ENCODE results near the gene INF2. TPM values are rescaled to one million over a fixed set of nuclear protein-coding genes. Genes with fewer than 3 reads are reported as not detected.

INF2 gene
- total RNA-seq, 1 donor from 2014 or later: 61.7 TPM

GRCh38 chr14:104766863-104767633 is 77.6 kb downstream of the INF2 start:
- no peaks in the 10 kb centered on the region for H3K27me3 Mint-ChIP-seq (ENCODE audit: low read depth)
- H3K36me3 Mint-ChIP-seq (ENCODE audit: low read depth): peaks cover 25% of the 10 kb centered on the region
- no peak for DNase-seq (ENCODE audit: low read depth, low spot score)
- H3K9me3 Mint-ChIP-seq: no peaks in the 10 kb centered on the region
- TF ChIP-seq CTCF (conservative IDR thresholded peaks at IDR 0.05): no peak
- peak overlapping the region; percentile 22 for H3K4me3 Mint-ChIP-seq
- peak overlapping the region; percentile 73 for H3K27ac Mint-ChIP-seq (ENCODE audit: unreplicated experiment)
- H3K4me1 Mint-ChIP-seq: peaks cover 21% of the 10 kb centered on the region

GRCh38 chr14:104767634-104767918 is 78.2 kb downstream of the INF2 start:
- Mint-ChIP-seq H3K4me3 (no peak overlapping the region), H3K27ac (ENCODE audit: unreplicated experiment) (no peak overlapping the region), H3K4me1 (peaks cover 21% of the 10 kb centered on the region), H3K9me3 (no peaks in the 10 kb centered on the region), H3K27me3 (ENCODE audit: low read depth) (no peaks in the 10 kb centered on the region), H3K36me3 (ENCODE audit: low read depth) (peaks cover 23% of the 10 kb centered on the region)
- no peak for TF ChIP-seq CTCF (conservative IDR thresholded peaks at IDR 0.05)
- DNase-seq (ENCODE audit: low read depth, low spot score): no peak

GRCh38 chr14:104768437-104769323 is 79.3 kb downstream of the INF2 start:
- peak overlapping the region; percentile 64 for H3K4me3 Mint-ChIP-seq
- peak; percentile 100 for DNase-seq (ENCODE audit: low read depth, low spot score)
- TF ChIP-seq CTCF (conservative IDR thresholded peaks at IDR 0.05): peak; percentile 97
- peak overlapping the region; percentile 43 for H3K27ac Mint-ChIP-seq (ENCODE audit: unreplicated experiment)
- peaks cover 21% of the 10 kb centered on the region for H3K4me1 Mint-ChIP-seq
- no peaks in the 10 kb centered on the region for H3K27me3 Mint-ChIP-seq (ENCODE audit: low read depth)
- H3K9me3 Mint-ChIP-seq: no peaks in the 10 kb centered on the region
- H3K36me3 Mint-ChIP-seq (ENCODE audit: low read depth): peaks cover 23% of the 10 kb centered on the region

- Mint-ChIP-seq H3K27ac (ENCODE audit: unreplicated experiment) (peak overlapping the region; percentile 43), H3K4me1 (peaks cover 21% of the 10 kb centered on the region), H3K27me3 (ENCODE audit: low read depth) (no peaks in the 10 kb centered on the region), H3K36me3 (ENCODE audit: low read depth) (peaks cover 23% of the 10 kb centered on the region), H3K4me3 (peak overlapping the region; percentile 47), H3K9me3 (no peaks in the 10 kb centered on the region)
- no peak for TF ChIP-seq CTCF (conservative IDR thresholded peaks at IDR 0.05)
- DNase-seq (ENCODE audit: low read depth, low spot score): no peak
Measured at GRCh38 chr14:104769324-104770071, 80.1 kb downstream of the INF2 start.

- H3K27me3 Mint-ChIP-seq (ENCODE audit: low read depth): no peaks in the 10 kb centered on the region
- H3K27ac Mint-ChIP-seq (ENCODE audit: unreplicated experiment): no peak overlapping the region
Measured at GRCh38 chr14:104770072-104770579, 80.7 kb downstream of the INF2 start.

More at GRCh38 chr14:104770072-104770579, 80.7 kb downstream of the INF2 start:
- Mint-ChIP-seq H3K36me3 (ENCODE audit: low read depth) (peaks cover 23% of the 10 kb centered on the region), H3K4me3 (peak overlapping the region; percentile 42), H3K4me1 (peaks cover 21% of the 10 kb centered on the region), H3K9me3 (no peaks in the 10 kb centered on the region)
- no peak for DNase-seq (ENCODE audit: low read depth, low spot score)
- TF ChIP-seq CTCF (conservative IDR thresholded peaks at IDR 0.05): no peak
